ENCODE measurements around the gene CTNND1.
A peak's percentile ranks its signal among the peaks of the same experiment; 100 is the strongest.

Gene CTNND1

DNA sequence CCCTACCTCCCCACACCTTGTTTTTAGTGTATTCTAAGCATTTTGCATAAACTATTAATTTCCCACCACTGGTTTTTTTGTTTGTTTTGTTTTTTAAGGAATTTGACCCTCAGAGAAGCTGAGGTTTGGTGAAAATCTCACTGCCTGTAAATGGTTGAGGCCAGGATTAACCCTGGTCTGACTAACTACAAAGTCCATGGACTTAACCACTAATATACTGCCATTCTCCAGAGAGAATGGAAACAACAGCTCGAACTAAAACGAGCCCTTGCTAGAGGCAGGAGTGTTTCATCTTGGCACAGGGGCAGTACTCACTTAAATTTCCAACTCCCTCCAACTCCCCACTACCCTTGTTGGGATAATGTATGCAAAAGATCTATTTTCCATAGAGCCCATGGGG is 3.0 kb downstream of the CTNND1 start:
- no peak for DNase-seq

DNA sequence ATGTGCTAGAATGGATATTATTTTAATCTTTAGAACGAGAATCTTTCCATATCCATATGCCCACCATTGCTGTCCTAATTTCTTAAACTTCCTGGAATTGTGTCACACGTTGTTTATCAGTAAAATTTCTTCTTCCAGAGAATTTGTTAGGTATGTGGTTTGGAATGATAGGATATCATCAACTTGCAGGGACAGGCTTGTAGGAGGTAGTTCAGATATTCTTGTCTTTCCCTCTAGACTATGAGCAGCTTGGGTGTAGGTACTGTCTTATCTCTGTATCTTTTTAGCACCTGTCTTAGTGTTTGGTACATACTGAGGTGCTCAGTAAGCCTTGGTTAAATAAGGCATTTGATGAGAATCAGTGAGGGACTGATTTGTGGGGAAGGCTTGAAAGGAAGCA is 3.4 kb downstream of the CTNND1 start:
- no peak for DNase-seq

DNA sequence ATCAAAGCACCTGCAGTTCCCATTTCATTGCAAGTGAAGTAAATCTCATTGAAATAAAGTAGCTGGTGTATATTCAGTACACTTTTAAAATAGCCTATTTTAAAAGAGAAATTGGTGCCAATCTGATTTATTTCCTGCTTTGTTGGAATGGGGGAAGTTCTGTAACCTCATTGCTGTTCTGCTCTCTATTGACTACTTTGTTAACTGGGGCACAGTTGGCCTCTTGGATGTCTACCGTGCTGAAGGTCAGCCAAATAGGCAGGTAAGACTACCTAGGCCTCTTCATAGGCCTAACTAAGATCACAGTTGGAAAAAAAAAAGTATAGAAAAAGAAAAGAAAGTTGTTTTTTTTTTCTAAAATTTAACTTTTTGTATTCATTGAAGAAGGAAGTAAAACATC is 9.2 kb downstream of the CTNND1 start:
- DNase-seq: no peak

- no peak for DNase-seq
Measured at GRCh38 chr11:57771365-57771764, 9.8 kb downstream of the CTNND1 start.

GRCh38 chr11:57772562-57772961 is 11.0 kb downstream of the CTNND1 start:
- DNase-seq: no peak

- no peak for DNase-seq
Measured at GRCh38 chr11:57773026-57773598, 11.5 kb downstream of the CTNND1 start.

GRCh38 chr11:57775491-57775890 is 13.9 kb downstream of the CTNND1 start:
- no peak for DNase-seq

GRCh38 chr11:57776031-57776521 is 14.5 kb downstream of the CTNND1 start:
- DNase-seq: no peak

DNA sequence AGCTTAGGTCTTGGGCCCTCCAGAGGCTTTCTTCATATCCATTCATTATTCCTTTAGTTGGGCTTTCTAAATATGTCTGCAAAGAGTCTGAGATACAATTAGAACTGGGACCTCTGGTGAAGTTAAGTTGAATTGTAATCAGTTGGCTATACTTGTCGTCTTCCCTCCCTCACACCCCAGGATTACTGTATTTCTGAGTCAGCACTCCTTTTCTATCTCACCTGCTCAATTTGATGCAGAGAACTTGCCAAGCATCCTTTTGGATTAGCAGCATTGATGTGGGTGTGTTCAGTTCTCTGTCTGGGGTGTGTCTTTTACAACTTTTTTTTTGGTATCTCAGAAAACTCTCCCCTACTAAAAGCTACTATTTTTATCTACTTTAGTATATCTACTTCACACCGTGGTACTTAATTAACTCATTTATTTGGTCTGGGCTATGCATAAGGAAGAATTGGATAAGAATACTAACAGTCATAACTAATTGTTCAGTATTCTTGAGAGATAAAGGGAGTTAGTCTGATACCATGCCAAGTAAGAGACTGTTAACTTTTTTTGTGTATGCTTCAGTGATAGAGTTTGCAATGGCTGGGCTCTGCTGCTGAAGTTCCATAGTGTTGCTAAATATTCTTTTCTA is 15.1 kb downstream of the CTNND1 start:
- DNase-seq: no peak

GRCh38 chr11:57777969-57778317 is 16.3 kb downstream of the CTNND1 start:
- no peak for DNase-seq

DNA sequence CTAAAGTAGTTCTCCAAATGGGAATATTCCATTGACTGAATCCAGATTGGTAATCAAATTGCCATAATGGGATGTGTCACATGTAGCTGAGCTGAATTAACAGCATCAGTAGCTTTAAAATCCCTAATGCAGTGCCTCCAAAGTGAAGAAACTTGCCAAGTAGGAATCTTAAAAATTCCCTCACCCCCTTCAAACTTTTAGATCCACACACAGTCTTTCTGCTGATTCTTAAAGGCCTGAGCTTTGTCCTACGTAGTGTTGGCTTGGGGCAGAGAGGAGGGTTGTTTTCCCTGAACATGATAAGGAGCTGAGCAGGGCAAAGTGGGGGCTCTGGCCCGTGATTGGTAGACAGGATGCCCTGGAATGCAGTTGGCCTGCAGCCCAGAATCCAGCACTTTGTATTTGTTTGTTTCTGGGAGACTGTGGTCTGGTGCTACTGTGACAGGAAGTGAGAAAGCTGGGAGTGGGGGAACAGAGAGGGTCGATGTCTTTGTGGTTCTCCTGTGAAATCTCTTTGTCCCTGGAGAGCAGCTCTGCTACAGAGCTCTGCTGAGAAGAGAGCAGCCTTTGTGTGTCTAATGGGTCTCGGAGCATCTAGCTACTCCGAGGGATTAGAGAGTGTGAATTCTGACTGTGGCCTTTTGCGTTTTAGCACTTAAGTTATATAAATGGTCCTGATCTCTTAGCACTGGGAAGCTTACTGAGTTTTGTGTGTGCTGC is 16.9 kb downstream of the CTNND1 start:
- no peak for DNase-seq

DNA sequence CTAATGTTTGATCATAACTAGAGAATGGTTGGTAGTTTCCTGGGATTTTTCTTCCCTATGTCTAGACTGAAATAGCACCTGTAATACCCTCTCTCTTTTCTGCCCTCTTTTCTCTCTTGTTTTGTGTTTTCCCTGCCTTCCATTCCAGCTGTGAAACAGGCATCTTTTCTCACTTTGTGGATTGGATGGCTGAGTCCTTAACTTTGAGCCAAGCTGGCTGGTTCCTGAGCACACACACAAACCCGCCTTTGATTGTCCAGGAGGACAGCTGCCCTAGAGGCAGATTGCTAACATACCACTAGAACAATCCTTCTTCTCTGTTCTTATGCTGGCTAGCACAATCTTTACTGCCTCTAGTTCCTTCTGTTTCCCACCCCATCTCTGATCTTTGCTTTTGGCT is 17.7 kb downstream of the CTNND1 start:
- DNase-seq: no peak

GRCh38 chr11:57781529-57781943 is 19.9 kb downstream of the CTNND1 start:
- DNase-seq: no peak

DNA sequence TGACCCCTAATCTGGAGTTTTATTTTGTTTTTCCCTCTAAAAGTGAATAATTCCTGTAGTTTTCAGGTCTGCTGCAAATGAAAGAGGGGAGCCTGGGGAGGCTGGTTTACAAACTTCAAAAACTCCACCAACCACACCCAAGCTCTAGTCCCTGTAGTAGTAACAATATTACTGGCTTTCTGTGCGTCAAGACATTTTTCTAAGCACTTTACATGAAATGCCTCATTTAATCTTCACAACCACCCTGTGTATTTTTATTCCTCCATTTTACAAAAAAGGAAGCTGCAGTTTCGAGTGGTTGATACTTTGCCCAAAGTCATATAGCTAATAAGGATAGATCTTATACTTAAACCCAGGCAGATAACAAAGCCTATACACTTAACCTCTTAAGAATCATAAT is 23.5 kb downstream of the CTNND1 start:
- no peak for DNase-seq

DNA sequence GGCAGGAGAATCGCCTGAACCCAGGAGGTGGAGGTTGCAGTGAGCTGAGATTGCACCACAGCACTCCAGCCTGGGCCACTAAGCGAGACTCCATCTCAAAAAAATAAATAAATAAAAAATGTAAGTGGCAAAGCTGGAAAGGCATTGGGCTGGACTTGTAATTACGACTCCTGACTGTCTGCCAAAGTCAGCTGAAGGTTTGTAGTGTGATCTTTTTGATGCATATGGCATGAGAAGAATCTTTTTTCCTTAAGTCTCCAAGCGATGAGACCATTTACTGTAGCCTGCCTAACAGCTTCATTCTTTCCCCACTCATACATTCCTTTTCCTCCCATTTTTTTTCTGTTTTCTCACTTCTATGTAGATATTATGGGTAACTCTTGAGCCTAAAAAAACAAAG is 24.8 kb downstream of the CTNND1 start:
- DNase-seq: no peak

- no peak for DNase-seq
Measured at GRCh38 chr11:57787006-57787604, 25.5 kb downstream of the CTNND1 start.

DNA sequence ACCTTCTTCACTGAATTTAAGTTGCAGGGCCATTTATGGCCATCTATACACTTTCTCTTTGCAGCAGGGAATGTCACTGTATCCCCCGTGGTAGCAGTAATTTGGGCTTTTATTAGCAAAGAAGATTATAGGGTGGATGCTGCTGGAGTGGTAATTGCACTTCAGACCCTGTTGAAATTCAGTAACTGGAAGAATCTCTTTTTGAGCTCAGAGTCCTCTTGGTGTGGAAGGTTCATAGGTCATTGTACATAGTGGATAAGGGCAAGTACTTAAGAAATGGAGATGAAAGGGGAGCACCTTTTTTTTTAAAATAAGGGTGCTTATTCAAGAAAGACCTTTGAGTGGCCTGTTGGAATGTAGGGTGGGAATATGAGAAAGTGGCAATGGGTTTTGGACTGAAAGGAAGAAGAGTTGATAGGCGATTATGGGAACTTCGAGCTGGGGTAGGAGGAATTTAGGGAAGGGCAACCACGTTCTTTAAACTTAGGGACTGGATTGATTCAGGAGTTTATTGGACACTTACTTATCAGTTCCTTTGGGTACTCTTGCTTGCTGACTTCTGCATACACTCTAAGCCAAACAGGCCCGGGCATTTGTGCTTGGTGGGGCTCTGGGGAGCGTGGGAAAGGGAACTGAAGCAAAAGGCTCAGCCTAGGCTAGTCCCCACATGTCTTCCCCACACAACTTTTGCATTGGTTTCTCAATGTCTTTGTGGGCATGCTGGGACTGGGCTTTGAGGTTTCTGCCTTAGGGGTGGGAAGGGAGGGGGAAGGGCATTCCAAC is 26.5 kb downstream of the CTNND1 start:
- no peak for DNase-seq

GRCh38 chr11:57788703-57789088 is 27.1 kb downstream of the CTNND1 start:
- no peak for DNase-seq

DNA sequence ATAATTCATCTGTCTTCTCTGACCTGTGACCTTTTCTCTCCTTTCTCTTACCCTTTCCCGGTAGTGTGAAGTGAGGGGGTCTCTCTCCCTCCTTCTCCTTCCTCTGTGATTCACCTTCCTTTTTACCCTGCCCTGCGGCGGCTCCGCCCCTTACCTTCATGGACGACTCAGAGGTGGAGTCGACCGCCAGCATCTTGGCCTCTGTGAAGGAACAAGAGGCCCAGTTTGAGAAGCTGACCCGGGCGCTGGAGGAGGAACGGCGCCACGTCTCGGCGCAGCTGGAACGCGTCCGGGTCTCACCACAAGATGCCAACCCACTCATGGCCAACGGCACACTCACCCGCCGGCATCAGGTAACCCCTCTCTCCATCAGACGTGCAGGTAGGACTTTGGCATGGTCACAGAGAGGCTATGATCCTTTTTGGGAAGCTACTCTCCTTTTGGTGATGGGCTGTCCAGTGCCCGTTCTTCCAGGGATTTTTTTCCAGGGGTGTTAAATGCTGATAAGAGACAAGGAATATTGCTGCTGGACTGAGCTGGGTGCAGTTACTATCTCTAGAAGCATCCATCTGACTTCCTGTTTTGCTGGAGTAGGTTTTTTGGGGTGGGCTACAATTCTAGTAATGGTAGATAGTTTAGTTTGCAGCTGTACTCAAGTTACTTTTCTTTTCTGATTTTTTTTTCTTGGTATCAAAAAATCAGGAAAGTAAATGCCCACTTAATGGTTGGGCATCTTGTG is 29.9 kb downstream of the CTNND1 start:
- DNase-seq: no peak

GRCh38 chr11:57792060-57792541 is 30.5 kb downstream of the CTNND1 start:
- DNase-seq: peak; percentile 83

GRCh38 chr11:57792870-57793269 is 31.3 kb downstream of the CTNND1 start:
- no peak for DNase-seq
